ES-I3 (cell line): ENCODE data around the gene ATP9B.

Source experiments
- H3K36me3 ChIP-seq: 2 replicates; pipeline ENCODE4 v1.6.1; 2013; ENCODE audit warnings: mild to moderate bottlenecking, low read length, control low read depth, moderate library complexity; ENCODE audit not compliant: insufficient read depth
- H3K4me1 ChIP-seq: 2 replicates; pipeline ENCODE4 v1.6.1; 2013; ENCODE audit warnings: mild to moderate bottlenecking, control low read depth, low read length; ENCODE audit not compliant: insufficient read depth
- H3K9ac ChIP-seq: 2 replicates; pipeline ENCODE4 v1.6.1; 2013; ENCODE audit warnings: low read depth, mild to moderate bottlenecking, low read length, moderate library complexity
- H3K9me3 ChIP-seq: 2 replicates; pipeline ENCODE4 v1.6.1; 2013; ENCODE audit warnings: mild to moderate bottlenecking, low read length, moderate library complexity; ENCODE audit not compliant: control insufficient read depth, insufficient read depth

Gene ATP9B

GRCh38 chr18:79185648-79186047 lies 116.5 kb downstream of the ATP9B start:
- no peak overlapping the region for H3K9ac ChIP-seq
- H3K9me3 ChIP-seq: no peaks in the 10 kb centered on the region
- H3K4me1 ChIP-seq: peaks cover 6% of the 10 kb centered on the region
- no peaks in the 10 kb centered on the region for H3K36me3 ChIP-seq

GRCh38 chr18:79186649-79187048 lies 117.5 kb downstream of the ATP9B start:
- Histone ChIP-seq H3K4me1 (peaks cover 6% of the 10 kb centered on the region), H3K9ac (no peak overlapping the region), H3K36me3 (no peaks in the 10 kb centered on the region), H3K9me3 (no peaks in the 10 kb centered on the region)

- Histone ChIP-seq H3K36me3 (no peaks in the 10 kb centered on the region), H3K9ac (no peak overlapping the region), H3K4me1 (no peaks in the 10 kb centered on the region; the same call in 1 of the 2 replicates), H3K9me3 (no peaks in the 10 kb centered on the region)
Measured at GRCh38 chr18:79187532-79188277, 118.5 kb downstream of the ATP9B start.

- Histone ChIP-seq H3K4me1 (no peaks in the 10 kb centered on the region), H3K9me3 (no peaks in the 10 kb centered on the region), H3K9ac (no peak overlapping the region), H3K36me3 (no peaks in the 10 kb centered on the region)
Measured at GRCh38 chr18:79191418-79191817, 122.2 kb downstream of the ATP9B start.

- H3K36me3 ChIP-seq: no peaks in the 10 kb centered on the region
- no peaks in the 10 kb centered on the region for H3K9me3 ChIP-seq
Measured at GRCh38 chr18:79191956-79192355, 122.8 kb downstream of the ATP9B start.

DNA sequence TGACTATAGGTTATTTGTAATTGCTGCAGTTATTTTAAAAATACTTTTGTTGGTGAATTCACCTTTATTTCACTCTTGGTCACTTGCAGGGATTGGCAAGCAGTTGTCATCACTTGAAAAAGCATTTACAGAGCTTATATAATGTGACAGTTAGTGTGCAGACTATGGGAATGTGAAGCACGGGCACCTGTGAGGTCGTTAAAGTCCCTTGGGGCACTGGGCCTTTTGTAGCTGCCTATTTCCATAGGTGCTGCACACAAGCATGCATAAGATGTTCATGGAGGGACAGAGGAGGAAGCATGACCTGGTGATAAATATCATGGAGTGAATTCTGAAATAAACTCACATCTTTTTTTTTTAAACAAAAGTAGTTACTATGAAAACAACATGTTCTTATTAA lies 124.6 kb downstream of the ATP9B start:
- Histone ChIP-seq H3K9ac (no peak overlapping the region), H3K36me3 (no peaks in the 10 kb centered on the region), H3K9me3 (no peaks in the 10 kb centered on the region), H3K4me1 (no peaks in the 10 kb centered on the region)

More at GRCh38 chr18:79191956-79192355, 122.8 kb downstream of the ATP9B start:
- Histone ChIP-seq H3K9ac (no peak overlapping the region), H3K4me1 (no peaks in the 10 kb centered on the region)

DNA sequence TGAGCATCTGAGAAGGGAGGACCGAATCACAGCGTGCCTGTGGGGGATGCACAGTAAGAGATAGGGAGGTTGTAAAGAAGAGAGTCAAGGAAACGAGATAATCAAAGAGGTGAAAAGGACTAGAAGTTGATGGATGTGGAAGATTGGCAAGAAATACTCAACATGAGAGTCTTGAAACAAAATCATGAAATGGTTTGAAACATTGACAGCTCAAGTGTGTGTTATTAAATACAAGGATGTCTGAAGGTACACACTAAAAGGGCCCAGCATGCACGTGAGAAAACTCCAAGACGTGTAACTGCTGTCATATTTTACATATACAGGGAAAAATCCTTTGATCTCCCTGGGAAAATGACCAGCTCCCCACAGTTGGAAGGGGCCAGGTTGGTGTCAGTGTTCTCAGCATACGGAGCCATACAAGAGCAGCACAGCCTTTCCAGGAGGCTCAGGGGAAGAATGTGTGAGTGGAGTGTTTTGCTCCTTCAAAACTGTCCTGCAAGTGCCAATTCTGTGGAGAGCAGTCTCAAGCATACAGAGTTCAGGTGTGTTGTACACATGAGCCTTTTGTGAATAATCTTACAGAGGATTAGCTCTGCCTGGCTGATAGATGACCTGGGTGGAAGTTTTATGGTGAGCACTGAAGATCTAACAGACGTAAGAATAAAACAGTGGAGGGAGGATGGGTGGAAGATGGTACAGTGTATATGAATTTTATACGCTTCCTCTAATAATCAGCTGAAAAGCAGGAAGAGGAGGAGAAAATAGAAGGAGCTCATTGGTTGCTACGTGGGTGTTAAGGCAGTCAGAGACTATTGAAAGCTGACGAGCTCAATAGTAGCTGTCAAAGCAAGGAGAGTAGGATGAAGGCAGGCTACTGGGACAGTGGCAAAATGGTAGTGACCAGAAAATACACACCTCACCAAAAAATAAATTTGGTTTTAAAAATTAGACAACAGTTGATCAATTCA lies 126.8 kb downstream of the ATP9B start:
- H3K4me1 ChIP-seq: no peaks in the 10 kb centered on the region

GRCh38 chr18:79197531-79197930 lies 128.3 kb downstream of the ATP9B start:
- H3K4me1 ChIP-seq: no peaks in the 10 kb centered on the region
- no peaks in the 10 kb centered on the region for H3K36me3 ChIP-seq
- no peaks in the 10 kb centered on the region for H3K9me3 ChIP-seq
- no peak overlapping the region for H3K9ac ChIP-seq

More for the DNA sequence above, 126.8 kb downstream of the ATP9B start:
- H3K9me3 ChIP-seq: no peaks in the 10 kb centered on the region
- H3K36me3 ChIP-seq: no peaks in the 10 kb centered on the region
- H3K9ac ChIP-seq: no peak overlapping the region

DNA sequence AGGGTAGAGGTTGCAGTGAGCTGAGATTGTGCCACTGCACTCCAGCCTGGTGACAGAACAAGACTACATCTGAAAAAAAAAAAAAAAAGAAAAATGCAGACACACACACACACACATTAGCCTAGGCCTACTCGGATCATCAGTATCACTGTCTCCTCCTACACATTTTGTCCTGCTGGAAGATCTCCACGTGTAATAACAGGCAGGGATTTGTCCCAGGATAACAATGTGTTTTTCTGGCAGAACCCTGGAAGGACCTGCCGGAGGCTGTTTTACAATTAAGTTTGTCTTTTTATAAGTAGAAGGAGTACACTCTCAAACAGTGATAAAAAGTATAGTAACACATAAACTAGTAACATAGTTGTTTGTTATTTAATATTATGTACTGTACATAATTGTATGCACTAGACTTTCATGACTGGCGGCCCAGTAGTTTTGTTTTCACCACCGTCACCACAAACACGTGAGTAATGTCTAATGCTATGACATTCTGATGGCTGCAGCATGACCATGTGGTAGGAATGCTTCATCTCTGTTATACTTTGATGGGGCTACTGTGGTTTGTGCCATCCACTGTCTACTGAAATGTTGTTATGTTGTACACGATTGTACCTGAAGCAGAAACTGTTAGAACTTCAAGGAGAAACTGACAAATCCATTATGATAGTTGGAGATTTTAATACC lies 130.6 kb downstream of the ATP9B start:
- Histone ChIP-seq H3K4me1 (no peaks in the 10 kb centered on the region), H3K9me3 (no peaks in the 10 kb centered on the region), H3K36me3 (no peaks in the 10 kb centered on the region), H3K9ac (no peak overlapping the region)

DNA sequence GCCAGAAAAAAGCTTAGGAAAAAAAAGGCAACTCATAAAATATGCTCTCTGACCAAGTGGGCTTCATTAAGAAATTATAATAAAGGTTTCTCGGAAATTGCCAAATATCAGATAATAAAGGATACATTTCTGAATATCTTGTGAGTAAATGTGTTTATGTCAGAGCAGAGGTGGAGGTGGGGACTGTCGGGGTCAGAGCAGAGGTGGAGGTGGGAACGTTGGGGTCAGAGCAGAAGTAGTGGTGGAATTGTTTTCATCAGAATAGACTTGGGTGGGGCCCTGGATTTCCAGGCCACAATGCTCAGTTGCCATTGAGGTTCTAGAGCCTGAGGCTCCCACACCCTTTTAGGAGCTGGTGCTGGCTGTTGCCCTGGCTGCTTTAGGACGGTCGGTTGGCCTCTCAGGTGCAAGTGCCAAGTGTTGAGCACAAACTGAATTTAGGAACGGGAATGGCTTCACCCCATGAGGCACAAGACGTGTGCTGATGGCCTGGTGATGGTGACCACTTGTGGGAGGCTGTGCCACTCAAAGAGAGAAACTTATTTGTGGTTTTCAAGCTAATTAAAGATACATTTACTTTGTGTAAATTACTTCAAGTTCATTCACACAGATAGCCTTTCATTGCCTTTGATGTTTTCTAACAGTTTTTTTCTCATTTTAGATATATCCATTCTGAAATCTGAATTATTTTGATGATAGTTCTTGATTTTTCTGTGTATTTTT lies 131.5 kb downstream of the ATP9B start:
- no peaks in the 10 kb centered on the region for H3K4me1 ChIP-seq
- no peak overlapping the region for H3K9ac ChIP-seq
- no peaks in the 10 kb centered on the region for H3K9me3 ChIP-seq
- H3K36me3 ChIP-seq: no peaks in the 10 kb centered on the region

DNA sequence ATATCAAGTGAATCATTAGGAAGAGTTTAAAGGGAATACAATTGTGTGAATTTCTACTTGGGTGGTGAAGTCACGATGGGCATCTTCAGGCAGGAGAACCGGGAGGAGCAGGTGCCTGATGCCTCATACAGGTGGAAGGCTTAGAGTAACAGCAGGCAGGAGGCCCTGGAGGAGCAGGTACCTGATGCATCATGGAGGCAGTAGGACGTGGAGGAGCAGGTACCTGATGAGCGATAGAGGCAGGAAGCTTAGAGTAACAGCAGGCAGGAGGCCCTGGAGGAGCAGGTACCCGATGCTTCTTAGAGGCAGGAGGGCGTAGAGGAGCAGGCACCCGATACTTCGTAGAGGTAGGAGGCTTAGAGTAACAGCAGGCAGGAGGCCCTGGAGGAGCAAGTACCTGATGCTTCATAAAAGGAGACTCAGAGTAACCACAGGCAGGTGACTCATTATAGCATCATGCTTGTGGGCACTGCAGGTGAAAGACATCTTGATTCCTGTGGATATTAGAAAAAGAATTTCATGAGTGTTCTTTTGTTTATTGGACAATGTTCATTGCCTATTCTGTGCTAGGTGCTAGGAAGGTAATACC lies 133.9 kb downstream of the ATP9B start:
- H3K4me1 ChIP-seq: no peaks in the 10 kb centered on the region

DNA sequence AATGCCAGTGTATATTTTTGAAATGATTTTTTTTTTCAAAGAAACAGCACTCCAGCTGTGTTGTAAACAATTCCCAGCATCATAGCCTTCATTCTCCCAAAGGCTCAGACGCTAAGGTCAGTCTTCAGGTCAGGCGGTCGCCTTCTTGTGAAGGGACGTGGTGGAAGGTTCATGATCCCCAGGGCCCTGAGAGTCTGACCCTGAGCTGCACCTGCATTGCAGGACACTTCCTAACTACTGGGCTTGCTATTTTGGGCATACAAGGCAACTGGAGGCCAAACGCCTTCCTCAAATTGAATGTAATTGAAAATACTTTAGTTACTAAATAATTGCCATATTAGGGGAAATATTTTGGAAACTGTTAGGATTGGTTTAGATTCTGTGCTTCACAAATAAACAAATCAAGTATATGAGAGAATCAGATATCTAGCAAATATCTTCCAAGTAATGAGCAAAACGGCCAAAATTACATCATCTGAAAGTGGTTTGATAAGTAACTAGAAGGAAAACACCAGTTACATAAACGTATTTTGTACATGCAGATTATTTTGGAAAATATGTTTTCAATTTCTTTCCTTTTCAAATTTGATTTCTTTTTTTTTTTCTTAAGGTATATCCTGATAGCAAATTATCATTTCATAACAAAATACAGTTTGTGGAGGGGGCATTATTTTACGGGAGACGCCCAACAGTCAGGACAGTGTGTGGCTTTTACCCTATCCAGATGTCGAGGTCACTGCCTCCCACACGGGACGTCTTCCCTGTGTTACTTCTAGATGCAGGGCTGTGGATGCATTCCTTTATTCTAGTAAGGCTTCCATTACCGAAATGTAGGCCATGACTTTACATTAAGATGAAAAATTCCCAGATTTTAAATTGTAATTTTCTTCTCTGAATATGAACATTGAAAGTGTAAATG lies 136.0 kb downstream of the ATP9B start:
- no peak overlapping the region for H3K9ac ChIP-seq

More for the DNA sequence above, 133.9 kb downstream of the ATP9B start:
- Histone ChIP-seq H3K36me3 (no peaks in the 10 kb centered on the region), H3K9me3 (no peaks in the 10 kb centered on the region), H3K9ac (no peak overlapping the region)

DNA sequence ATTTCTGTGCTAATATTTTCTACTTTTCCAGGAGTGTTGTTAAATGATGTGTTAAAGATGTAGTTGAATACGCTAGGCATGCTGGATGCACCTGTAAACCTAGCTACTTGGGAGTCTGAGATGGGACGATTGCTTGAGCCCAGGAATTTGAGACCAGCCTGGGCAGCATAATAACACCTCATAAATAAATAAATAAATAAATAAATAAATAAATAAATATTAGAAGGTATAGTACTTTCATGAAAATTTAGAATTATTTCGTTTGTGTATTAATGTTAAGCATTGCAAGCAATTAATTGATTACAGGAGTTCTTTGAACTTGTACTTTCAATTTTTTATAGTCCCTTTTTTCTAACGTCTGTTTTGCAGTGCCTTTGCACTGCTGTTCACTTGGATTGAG lies 137.2 kb downstream of the ATP9B start:
- no peaks in the 10 kb centered on the region for H3K36me3 ChIP-seq
- H3K9me3 ChIP-seq: no peaks in the 10 kb centered on the region
- no peak overlapping the region for H3K9ac ChIP-seq
- no peaks in the 10 kb centered on the region for H3K4me1 ChIP-seq

More for the DNA sequence above, 136.0 kb downstream of the ATP9B start:
- no peaks in the 10 kb centered on the region for H3K36me3 ChIP-seq
- no peaks in the 10 kb centered on the region for H3K4me1 ChIP-seq
- no peaks in the 10 kb centered on the region for H3K9me3 ChIP-seq
